SU-DHL-6 (cell line): ENCODE measurements around the gene LPIN1.
"Not testable (repeated sequence)": the region's sequence is repeated elsewhere in the genome, so short reads cannot be mapped to it uniquely, and the experiment has no call there.

Experiments
- H2AFZ ChIP-seq: fragments of 200-600 bp; sonication (generic); 2 replicates; pipeline ENCODE4 v1.6.1; 2014; ENCODE audit warnings: low read depth, mild to moderate bottlenecking, moderate library complexity, mixed read lengths, antibody characterized with exemption, low read length; ENCODE audit not compliant: severe bottlenecking
- H3F3A ChIP-seq: fragments of 200-600 bp; shearing (Covaris generic); 2 replicates; pipeline ENCODE4 v1.6.0; 2016; ENCODE audit warnings: antibody characterized with exemption, mild to moderate bottlenecking; ENCODE audit not compliant: insufficient read depth
- H3K27ac ChIP-seq: fragments of 200-600 bp; sonication (generic); 2 replicates; pipeline ENCODE4 v1.5.1; 2016; ENCODE audit warnings: low read depth, mild to moderate bottlenecking, low read length, moderate library complexity, mixed read lengths
- H3K27me3 ChIP-seq: fragments of 200-600 bp; sonication (generic), shearing (Covaris generic); 2 replicates; pipeline ENCODE4 v1.6.0; 2014; ENCODE audit warnings: mild to moderate bottlenecking, low read length
- H3K36me3 ChIP-seq: fragments of 200-600 bp; sonication (generic); 2 replicates; pipeline ENCODE4 v1.6.1; 2014; ENCODE audit warnings: mild to moderate bottlenecking, low read length, mixed read lengths
- H3K4me2 ChIP-seq: fragments of 300-600, 200-600 bp; shearing (Covaris generic), sonication (generic); 2 replicates; pipeline ENCODE4 v1.6.0; 2014; ENCODE audit warnings: low read length, low read depth, mild to moderate bottlenecking; ENCODE audit not compliant: poor library complexity, severe bottlenecking
- H3K4me3 ChIP-seq: fragments of 200-600 bp; sonication (generic); 2 replicates; pipeline ENCODE4 v1.5.1; 2014; ENCODE audit warnings: antibody characterized with exemption, low read length, mild to moderate bottlenecking, mixed read lengths; ENCODE audit not compliant: insufficient read depth, poor library complexity, severe bottlenecking
- H3K79me2 ChIP-seq: fragments of 200-600 bp; sonication (generic); 2 replicates; pipeline ENCODE4 v1.6.1; 2014; ENCODE audit warnings: mild to moderate bottlenecking, low read length, moderate library complexity; ENCODE audit not compliant: insufficient read depth
- H3K9ac ChIP-seq: fragments of 200-600 bp; sonication (generic); 2 replicates; pipeline ENCODE4 v1.7.0; 2014; ENCODE audit warnings: mild to moderate bottlenecking, low read length
- H3K9me2 ChIP-seq: fragments of 200-600 bp; sonication (generic); replicated peaks from 2 replicates; pipeline ENCODE4 v1.6.1; 2014; ENCODE audit warnings: low read length; ENCODE audit not compliant: insufficient read depth
- H3K9me3 ChIP-seq: fragments of 200-600 bp; sonication (generic); 2 replicates; pipeline ENCODE4 v1.6.1; 2014; ENCODE audit warnings: low read length, mixed read lengths; ENCODE audit not compliant: insufficient read depth
- H4K20me1 ChIP-seq: fragments of 200-600 bp; sonication (generic); 2 replicates; pipeline ENCODE4 v1.6.1; 2014; ENCODE audit warnings: low read depth, mild to moderate bottlenecking, antibody characterized with exemption, low read length, moderate library complexity, mixed read lengths
- EZH2phosphoT487 ChIP-seq: fragments of 200-600 bp; sonication (generic), shearing (Covaris generic); conservative IDR thresholded peaks from 2 replicates; pipeline ENCODE4 v1.6.1; 2018; ENCODE audit warnings: mild to moderate bottlenecking, antibody characterized with exemption, low read length, moderate library complexity, mixed read lengths
- TF ChIP-seq, protein P1 (sequence below): fragments of 200-600 bp; sonication (generic); IDR thresholded peaks from one replicate; pipeline ENCODE4 v1.5.1; 2017; ENCODE audit warnings: antibody characterized with exemption, mild to moderate bottlenecking, low read length, moderate library complexity; ENCODE audit not compliant: insufficient read depth, poor library complexity, severe bottlenecking

Gene LPIN1

GRCh38 chr2:11856095-11856494 lies 109.7 kb downstream of the LPIN1 start:
- Histone ChIP-seq H3K9ac (no peak overlapping the region), H3K27me3 (no peaks in the 10 kb centered on the region), H3K9me2 (no peaks in the 10 kb centered on the region), H3K36me3 (0 out of 2 replicates have a peak, but pooled peaks cover 5% of the 10 kb centered on the region), H3F3A (peaks cover 5% of the 10 kb centered on the region), H3K9me3 (peaks cover 15% of the 10 kb centered on the region; the same call in 1 of the 2 replicates), H2AFZ (no peak overlapping the region), H4K20me1 (no peaks in the 10 kb centered on the region), H3K4me2 (no peak overlapping the region), H3K27ac (no peak overlapping the region), H3K79me2 (no peaks in the 10 kb centered on the region), H3K4me3 (no peak overlapping the region)
- TF ChIP-seq, protein P1, sequence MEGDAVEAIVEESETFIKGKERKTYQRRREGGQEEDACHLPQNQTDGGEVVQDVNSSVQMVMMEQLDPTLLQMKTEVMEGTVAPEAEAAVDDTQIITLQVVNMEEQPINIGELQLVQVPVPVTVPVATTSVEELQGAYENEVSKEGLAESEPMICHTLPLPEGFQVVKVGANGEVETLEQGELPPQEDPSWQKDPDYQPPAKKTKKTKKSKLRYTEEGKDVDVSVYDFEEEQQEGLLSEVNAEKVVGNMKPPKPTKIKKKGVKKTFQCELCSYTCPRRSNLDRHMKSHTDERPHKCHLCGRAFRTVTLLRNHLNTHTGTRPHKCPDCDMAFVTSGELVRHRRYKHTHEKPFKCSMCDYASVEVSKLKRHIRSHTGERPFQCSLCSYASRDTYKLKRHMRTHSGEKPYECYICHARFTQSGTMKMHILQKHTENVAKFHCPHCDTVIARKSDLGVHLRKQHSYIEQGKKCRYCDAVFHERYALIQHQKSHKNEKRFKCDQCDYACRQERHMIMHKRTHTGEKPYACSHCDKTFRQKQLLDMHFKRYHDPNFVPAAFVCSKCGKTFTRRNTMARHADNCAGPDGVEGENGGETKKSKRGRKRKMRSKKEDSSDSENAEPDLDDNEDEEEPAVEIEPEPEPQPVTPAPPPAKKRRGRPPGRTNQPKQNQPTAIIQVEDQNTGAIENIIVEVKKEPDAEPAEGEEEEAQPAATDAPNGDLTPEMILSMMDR: no peak
- TF ChIP-seq EZH2phosphoT487: no peak

DNA sequence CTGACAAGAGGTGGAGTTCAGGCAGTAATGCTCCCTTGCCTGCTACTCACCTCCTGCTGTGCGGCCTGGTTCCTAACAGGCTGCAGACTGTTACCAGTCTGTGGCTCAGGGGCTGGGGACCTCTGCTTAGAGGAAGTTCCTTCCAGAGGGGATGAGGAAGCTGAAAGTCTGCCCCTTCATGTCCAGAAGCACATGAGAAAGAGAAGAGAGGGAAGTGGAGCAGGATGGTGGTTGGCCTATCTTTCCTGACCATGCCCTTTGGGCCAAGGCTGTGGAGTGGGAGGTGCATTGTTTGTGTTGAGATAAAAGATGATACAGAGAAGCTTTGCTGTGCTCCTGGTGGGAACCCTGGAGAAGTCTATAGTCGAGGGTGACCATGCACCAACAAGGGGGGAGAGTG lies 112.5 kb downstream of the LPIN1 start:
- Histone ChIP-seq H3K27me3 (no peaks in the 10 kb centered on the region), H3K9me2 (no peaks in the 10 kb centered on the region), H3K9ac (no peak overlapping the region), H3K9me3 (peaks cover 15% of the 10 kb centered on the region; the same call in 1 of the 2 replicates), H3K36me3 (0 out of 2 replicates have a peak, but pooled peaks cover 5% of the 10 kb centered on the region), H2AFZ (no peak overlapping the region), H3K4me2 (no peak overlapping the region), H3F3A (peaks cover 10% of the 10 kb centered on the region), H3K79me2 (no peaks in the 10 kb centered on the region), H4K20me1 (no peaks in the 10 kb centered on the region), H3K27ac (no peak overlapping the region), H3K4me3 (no peak overlapping the region)
- TF ChIP-seq, protein P1: no peak
- no peak for TF ChIP-seq EZH2phosphoT487

DNA sequence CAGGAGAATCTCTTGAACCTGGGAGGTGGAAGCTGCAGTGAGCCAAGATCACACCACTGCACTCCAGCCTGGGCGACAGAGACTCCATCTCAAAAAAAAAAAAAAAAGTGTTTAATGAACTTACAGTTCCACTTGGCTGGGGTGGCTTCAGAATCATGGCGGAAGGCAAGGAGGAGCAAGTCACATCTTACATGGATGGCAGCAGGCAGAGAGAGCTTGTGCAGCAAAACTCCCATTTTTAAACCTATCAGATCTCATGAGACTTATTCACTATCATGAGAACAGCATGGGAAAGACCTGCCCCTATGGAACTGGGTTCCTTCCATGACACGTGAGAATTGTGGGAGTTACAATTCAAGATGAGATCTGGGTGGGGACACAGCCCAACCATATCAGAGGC lies 113.5 kb downstream of the LPIN1 start:
- H3K9ac ChIP-seq, H4K20me1 ChIP-seq, H3K27ac ChIP-seq: not testable (repeated sequence)

GRCh38 chr2:11861044-11861443 lies 114.6 kb downstream of the LPIN1 start:
- Histone ChIP-seq H3K9me3 (peaks cover 15% of the 10 kb centered on the region; the same call in 1 of the 2 replicates), H3K4me3 (no peak overlapping the region), H3K27ac (peak overlapping the region; percentile 90), H3K9ac (peak overlapping the region; percentile 58), H4K20me1 (no peaks in the 10 kb centered on the region), H3K4me2 (peak overlapping the region; percentile 60), H3K79me2 (no peaks in the 10 kb centered on the region), H2AFZ (peak overlapping the region; percentile 20), H3K36me3 (0 out of 2 replicates have a peak, but pooled peaks cover 5% of the 10 kb centered on the region), H3F3A (peaks cover 10% of the 10 kb centered on the region), H3K9me2 (no peaks in the 10 kb centered on the region), H3K27me3 (no peaks in the 10 kb centered on the region)
- no peak for TF ChIP-seq EZH2phosphoT487
- TF ChIP-seq, protein P1: no peak

More for the DNA sequence above, 113.5 kb downstream of the LPIN1 start:
- not testable (repeated sequence) for H3K27me3 ChIP-seq, H3K4me3 ChIP-seq, H3K4me2 ChIP-seq, H3K79me2 ChIP-seq, H3F3A ChIP-seq, H2AFZ ChIP-seq, H3K9me2 ChIP-seq, H3K36me3 ChIP-seq
- peaks cover 15% of the 10 kb centered on the region; the same call in 1 of the 2 replicates for H3K9me3 ChIP-seq
